SK-N-SH (cell line): ENCODE results near the gene RNF217.

Source experiments
- CHD2 ChIP-seq: fragments of 150-350 bp; IDR thresholded peaks from 2 replicates; pipeline ENCODE4 v1.6.1; 2018; ENCODE audit warnings: low read length; ENCODE audit not compliant: partially characterized antibody
- FOXM1 ChIP-seq: IDR thresholded peaks from 2 replicates; pipeline ENCODE4 v1.4.0; 2012; ENCODE audit warnings: low read depth, mild to moderate bottlenecking
- POLR2AphosphoS5 ChIP-seq: IDR thresholded peaks from 2 replicates; pipeline ENCODE4 v1.6.1; 2012; ENCODE audit warnings: low read depth, low read length
- RFX5 ChIP-seq: IDR thresholded peaks from 2 replicates; pipeline ENCODE4 v1.6.1; 2012; ENCODE audit warnings: mild to moderate bottlenecking, improper control_type of control experiment, low read length
- TCF12 ChIP-seq: IDR thresholded peaks from 2 replicates; pipeline ENCODE4 v1.4.0; 2012

GRCh38 chr6:125025164-125025854 is 63.1 kb downstream of the RNF217 start:
- TF ChIP-seq FOXM1 (no peak), POLR2AphosphoS5 (no peak), CHD2 (no peak), TCF12 (no peak), RFX5 (no peak)
